ENCODE results near the gene SERPINB8. TPM values are rescaled to one million over a fixed set of nuclear protein-coding genes. Genes with fewer than 3 reads are reported as not detected.

Gene SERPINB8
- polyA plus RNA-seq, 10 donors = 1.3 to 3.2 (median 2.0) TPM

DNA sequence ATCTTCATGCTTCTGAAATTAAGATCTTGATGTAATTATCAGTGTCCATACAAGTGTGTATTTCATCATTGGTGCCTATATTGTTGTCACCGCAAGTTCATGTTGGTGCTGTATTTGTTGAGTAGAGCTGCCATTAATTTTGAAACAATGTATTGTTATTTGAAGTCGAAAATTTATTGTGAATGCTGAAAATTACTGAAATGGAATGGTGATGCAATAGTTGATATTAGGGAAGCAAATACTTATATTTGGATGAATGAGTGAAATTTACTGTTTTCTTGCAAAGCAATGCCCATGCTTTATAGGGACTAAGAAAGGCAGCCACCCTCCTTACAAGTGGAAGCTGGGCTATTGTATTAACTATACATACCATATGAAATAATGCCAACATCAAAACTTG is 41.6 kb downstream of the SERPINB8 start:
- DNase-seq = no peak

DNA sequence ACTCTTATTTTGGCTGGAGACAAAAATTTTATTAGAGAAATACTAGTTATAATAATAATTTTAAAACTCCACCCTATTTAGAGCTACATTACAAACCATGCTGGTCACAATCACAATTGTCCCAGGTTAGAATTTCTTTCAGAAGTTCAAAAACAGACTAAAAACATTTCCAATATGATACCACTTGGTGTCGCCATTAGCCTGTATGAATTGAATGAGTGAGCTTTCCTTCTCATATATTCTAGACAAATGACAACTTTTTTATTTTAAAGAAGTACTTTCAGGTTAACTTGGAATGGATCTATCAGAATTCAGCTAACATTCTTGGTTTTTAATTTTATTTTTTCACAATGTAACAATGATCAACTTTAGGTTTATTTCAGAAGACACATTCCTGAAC is 48.0 kb downstream of the SERPINB8 start:
- peak; percentile 7 to 40 (median 24) for DNase-seq

- no peak for DNase-seq
These were observed 50.3 kb downstream of the SERPINB8 start for GRCh38 chr18:64019922-64020756.

DNA sequence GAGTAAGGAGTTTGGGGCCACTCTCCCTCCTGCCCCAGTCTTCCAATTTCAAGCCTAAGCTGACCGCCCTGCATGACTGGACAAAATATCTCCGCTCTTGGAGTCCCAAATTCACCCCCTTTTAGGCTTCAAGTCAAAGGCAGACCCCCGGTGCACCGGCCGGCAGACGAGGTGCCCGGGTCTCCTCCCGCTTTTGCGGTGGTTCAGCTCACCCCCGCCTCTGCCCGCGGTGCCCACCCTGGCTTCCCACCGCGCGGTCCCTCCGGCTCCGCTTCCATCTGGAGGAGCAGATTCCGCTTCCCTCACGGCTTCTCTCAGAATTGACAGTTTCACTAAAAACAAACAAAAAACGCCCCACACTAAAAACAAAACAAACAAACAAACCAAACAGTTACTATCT is 56.5 kb downstream of the SERPINB8 start:
- no peak for DNase-seq

- DNase-seq = no peak
These were observed 58.2 kb downstream of the SERPINB8 start for GRCh38 chr18:64027931-64028695.

GRCh38 chr18:64029096-64029495 is 59.2 kb downstream of the SERPINB8 start:
- no peak for DNase-seq

- no peak for DNase-seq
These were observed 61.5 kb downstream of the SERPINB8 start for GRCh38 chr18:64031411-64031810.

DNA sequence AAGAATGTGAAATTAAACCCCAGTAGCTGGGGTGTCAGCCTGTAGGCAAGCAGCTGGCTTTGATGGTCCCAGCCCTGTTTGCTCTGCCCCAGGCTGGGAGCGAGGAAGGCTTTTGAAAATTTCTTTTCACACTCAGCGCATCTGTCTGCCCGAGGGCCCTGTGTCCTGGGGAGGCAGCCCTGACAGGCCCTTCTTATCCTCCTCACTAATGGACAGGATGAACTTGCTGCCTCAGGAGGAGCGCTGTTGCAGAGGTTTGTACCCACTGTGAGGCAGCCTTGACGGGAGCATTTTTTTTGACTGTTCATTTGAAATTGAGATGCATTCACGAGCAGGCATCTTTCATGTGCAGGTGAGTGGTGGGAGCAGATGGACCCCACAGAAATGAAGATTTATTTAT is 62.4 kb downstream of the SERPINB8 start:
- DNase-seq = no peak

- DNase-seq = peak; percentile 7 to 33 (median 21)
These were observed 68.0 kb downstream of the SERPINB8 start for GRCh38 chr18:64037812-64038414.

Other genes with a start within 250 kb of the SERPINB8 start
- 1 to 10 TPM in 2 of 10 donors, not detected in 8; 2.1 to 7.3 TPM for gene SERPINB7, start 194.7 kb upstream of the SERPINB8 start, polyA plus RNA-seq (ENCODE audit: insufficient read length in 10 of 10)
- gene SERPINB2, start 82.4 kb upstream of the SERPINB8 start, polyA plus RNA-seq (ENCODE audit: insufficient read length in 10 of 10) = 10 to 100 TPM in 1 of 10 donors, 1 to 10 TPM in 1, under 1 TPM in 5, not detected in 3; 0.13 to 14.1 (median 0.23) TPM
- gene SERPINB10, start 62.1 kb upstream of the SERPINB8 start, polyA plus RNA-seq (ENCODE audit: insufficient read length in 10 of 10) = 1 to 10 TPM in 1 of 10 donors, under 1 TPM in 4, not detected in 5; 0.09 to 1.5 (median 0.24) TPM
- gene HMSD, start 20.8 kb upstream of the SERPINB8 start, polyA plus RNA-seq (ENCODE audit: insufficient read length in 10 of 10) = 1 to 10 TPM in 1 of 10 donors, under 1 TPM in 3, not detected in 6; 0.09 to 1.5 (median 0.50) TPM
- not detected for gene LINC00305, start 179.0 kb downstream of the SERPINB8 start, polyA plus RNA-seq (ENCODE audit: insufficient read length in 10 of 10)

All from muscle of back (tissue), 11 donors.